Fibroblast of villous mesenchyme (primary cell): ENCODE data around the gene SLC6A4. TPM values are rescaled to one million over a fixed set of nuclear protein-coding genes. Genes with fewer than 3 reads are reported as not detected.

ENCODE experiments used
- DNase-seq: peaks from one replicate; pipeline ENCODE4 v3.0.0-alpha.2; 2010; ENCODE audit warnings: low read depth
- H3K4me3 ChIP-seq: 2 replicates; pipeline ENCODE4 v1.5.1; 2011; ENCODE audit warnings: low read depth, mild to moderate bottlenecking, low read length
- CTCF ChIP-seq: IDR thresholded peaks from 2 replicates; pipeline ENCODE4 v1.5.1; 2012; ENCODE audit warnings: low read depth, mild to moderate bottlenecking, low read length; ENCODE audit not compliant: insufficient read depth
- total RNA-seq: library from RNA; depleted of rRNA; stranded (reverse); fragments of >200 nt; gene quantifications from 2 replicates; pipeline ENCODE4 v1.2.3, GENCODE V29; 2012

Gene SLC6A4
- total RNA-seq, 1 donor = not detected

- no peak overlapping the region for H3K4me3 ChIP-seq
- DNase-seq = no peak
- no peak for TF ChIP-seq CTCF
These were observed 18.4 kb downstream of the SLC6A4 start for GRCh38 chr17:30217054-30217453.

- no peak for TF ChIP-seq CTCF
- no peak for DNase-seq
- H3K4me3 ChIP-seq = no peak overlapping the region
These were observed 22.7 kb downstream of the SLC6A4 start for GRCh38 chr17:30212750-30213149.

GRCh38 chr17:30211371-30211770 is 24.1 kb downstream of the SLC6A4 start:
- no peak for TF ChIP-seq CTCF
- no peak for DNase-seq
- H3K4me3 ChIP-seq = no peak overlapping the region

- no peak overlapping the region for H3K4me3 ChIP-seq
- no peak for TF ChIP-seq CTCF
- DNase-seq = no peak
These were observed 24.6 kb downstream of the SLC6A4 start for GRCh38 chr17:30210901-30211300.

- no peak overlapping the region for H3K4me3 ChIP-seq
- no peak for TF ChIP-seq CTCF
- DNase-seq = no peak
These were observed 25.1 kb downstream of the SLC6A4 start for GRCh38 chr17:30210366-30210765.

GRCh38 chr17:30209930-30210329 is 25.6 kb downstream of the SLC6A4 start:
- no peak for DNase-seq
- H3K4me3 ChIP-seq = no peak overlapping the region
- TF ChIP-seq CTCF = no peak

- no peak for DNase-seq
- H3K4me3 ChIP-seq = no peak overlapping the region
- no peak for TF ChIP-seq CTCF
These were observed 27.3 kb downstream of the SLC6A4 start for GRCh38 chr17:30208214-30208613.
